Lower lobe of right lung (tissue), 2 donors: Measurements from ENCODE around the gene PCLAF. TPM values are rescaled to one million over a fixed set of nuclear protein-coding genes. Genes with fewer than 3 reads are reported as not detected.
A peak's percentile ranks its signal among the peaks of the same experiment; 100 is the strongest.

ENCODE experiments used
- ATAC-seq, 2 donors: fragments of 200-7000 bp; cut with Tn5 transposase; one replicate each; pipeline ENCODE4 v1.9.1; 2020 to 2022; ENCODE audit warnings: mild to moderate bottlenecking in 2 of 2, moderate library complexity in 2 of 2
- DNase-seq: peaks from one replicate; pipeline ENCODE4 v3.0.0-alpha.2; 2020
- H3K27ac ChIP-seq: fragments of 200-600 bp; one replicate; pipeline ENCODE4 v1.8.0; 2022
- H3K27me3 ChIP-seq: fragments of 200-600 bp; one replicate; pipeline ENCODE4 v1.8.0; 2022; ENCODE audit warnings: low read depth
- H3K36me3 ChIP-seq: fragments of 200-600 bp; one replicate; pipeline ENCODE4 v1.8.0; 2022; ENCODE audit warnings: mild to moderate bottlenecking
- H3K4me1 ChIP-seq: fragments of 200-600 bp; one replicate; pipeline ENCODE4 v1.8.0; 2022
- H3K4me3 ChIP-seq: fragments of 200-600 bp; one replicate; pipeline ENCODE4 v1.8.0; 2022; ENCODE audit warnings: mild to moderate bottlenecking
- H3K9me3 ChIP-seq: fragments of 200-600 bp; one replicate; pipeline ENCODE4 v1.8.0; 2022
- CTCF ChIP-seq: fragments of 200-600 bp; IDR thresholded peaks from one replicate; pipeline ENCODE4 v1.8.0; 2022; ENCODE audit warnings: antibody characterized with exemption, mild to moderate bottlenecking
- intact Hi-C: fragments of 100-400 bp; cut with DNase I; formaldehyde crosslinking; loops from one replicate; pipeline ENCODE4 v1.11.0; 2022
- total RNA-seq: library from RNA; stranded (reverse); fragmentation: NEBNext Ultra II Directional; extraction: Animal tissue kit (Norgen Biotek cat#: 25700); gene quantifications from one replicate; pipeline ENCODE4 v1.2.1, GENCODE V29; 2021
- donor health status: DM: no; HTN: yes; CAD: no; lungs with severe emphysema.

The PCLAF gene
- total RNA-seq, 1 donor from 2014 or later: 4.5 TPM

DNA sequence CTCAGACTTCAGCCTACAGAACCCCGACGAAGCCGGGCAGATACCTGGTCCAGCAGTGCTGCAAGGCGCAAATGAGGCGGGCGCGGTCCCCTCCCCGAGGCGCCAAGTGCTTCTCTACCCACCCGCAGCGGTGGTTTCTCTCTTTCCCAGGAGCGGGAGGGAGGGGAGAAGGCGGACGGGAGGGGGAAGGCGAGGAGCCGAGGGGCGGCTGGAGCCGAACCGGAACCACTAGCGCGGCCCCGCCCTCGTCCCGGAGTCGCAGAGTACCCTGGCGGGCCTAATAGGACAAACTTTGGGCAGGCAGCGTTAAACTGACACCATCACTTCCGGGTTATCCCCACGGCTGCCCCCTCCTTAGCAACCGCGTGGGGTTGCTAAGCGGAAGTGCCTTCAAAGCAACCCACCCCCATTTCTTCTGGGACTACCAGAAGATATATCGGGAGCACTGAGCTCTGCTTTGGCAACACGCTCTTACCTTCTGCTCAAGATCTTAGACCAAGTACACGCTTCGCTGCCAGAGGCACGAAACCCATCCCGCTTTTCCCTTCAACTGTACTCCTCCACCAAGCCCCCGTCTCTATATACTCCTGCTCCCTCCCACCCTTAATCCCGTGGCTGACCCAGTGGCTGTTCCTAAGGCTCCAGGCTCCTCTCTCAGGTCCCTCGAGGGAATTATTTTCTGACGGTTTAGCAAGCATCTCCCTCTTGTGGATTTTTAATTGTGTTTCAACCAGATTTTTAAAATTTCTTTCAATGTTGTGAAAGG, 25.1 kb downstream of the PCLAF start, which contains the start of gene CSNK1G1:
Gene CSNK1G1, minus strand, starts transcription at position 230 of the 766 bp plus-strand sequence. CDS start 55,674 bp downstream, outside the sequence.
- Histone ChIP-seq H3K9me3 (no peaks in the 10 kb centered on the region), H3K36me3 (no peaks in the 10 kb centered on the region), H3K27me3 (no peaks in the 10 kb centered on the region), H3K4me1 (peaks cover 22% of the 10 kb centered on the region), H3K4me3 (peak within 1 kb of the TSS; percentile 84), H3K27ac (peak within 1 kb of the TSS; percentile 66)
- TF ChIP-seq CTCF: peak; percentile 32
- intact Hi-C loops: no loop called here
- ATAC-seq: peak; percentile 100
- DNase-seq: peak; percentile 96

- TF ChIP-seq CTCF: no peak
- Histone ChIP-seq H3K27ac (peak overlapping the region; percentile 66), H3K4me3 (peak overlapping the region; percentile 84), H3K9me3 (no peaks in the 10 kb centered on the region), H3K36me3 (no peaks in the 10 kb centered on the region), H3K4me1 (peaks cover 27% of the 10 kb centered on the region), H3K27me3 (no peaks in the 10 kb centered on the region)
- intact Hi-C loops: no loop called here
- peak; percentile 57 to 63 for ATAC-seq
- DNase-seq: peak; percentile 45
These were observed 25.8 kb downstream of the PCLAF start for GRCh38 chr15:64355348-64355943.

- Histone ChIP-seq H3K36me3 (no peaks in the 10 kb centered on the region), H3K4me3 (peak overlapping the region; percentile 84), H3K27ac (no peak overlapping the region), H3K9me3 (no peaks in the 10 kb centered on the region), H3K4me1 (peaks cover 27% of the 10 kb centered on the region), H3K27me3 (no peaks in the 10 kb centered on the region)
- no peak for ATAC-seq
- no peak for TF ChIP-seq CTCF
- intact Hi-C loops: no loop called here
- DNase-seq: no peak
These were observed 26.4 kb downstream of the PCLAF start for GRCh38 chr15:64354688-64355344.

DNA sequence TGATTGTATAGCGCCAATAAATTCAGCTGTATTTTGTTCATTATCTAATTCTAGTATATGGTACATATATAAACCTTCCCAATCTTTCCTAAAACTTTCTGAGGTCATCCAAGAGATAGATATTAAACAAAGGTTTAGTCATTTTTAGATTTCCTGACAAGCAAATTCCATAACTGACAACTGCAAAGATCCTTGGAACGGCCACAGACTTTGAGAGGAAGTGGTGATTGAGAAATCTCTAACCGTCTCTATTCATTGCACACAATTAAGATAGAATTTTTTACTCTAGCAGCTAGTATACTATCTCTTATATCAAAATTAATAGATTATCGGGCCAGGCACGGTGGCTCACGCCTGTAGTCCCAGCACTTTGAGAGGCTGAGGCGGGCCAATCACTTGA, 30.0 kb downstream of the PCLAF start:
- H3K27me3 ChIP-seq: no peaks in the 10 kb centered on the region
- TF ChIP-seq CTCF: no peak
- H3K27ac ChIP-seq: no peak overlapping the region
- ATAC-seq (no peak), DNase-seq (no peak)
- intact Hi-C loops: no loop called here
- peaks cover 15% of the 10 kb centered on the region for H3K36me3 ChIP-seq
- peaks cover 23% of the 10 kb centered on the region for H3K4me1 ChIP-seq
- no peaks in the 10 kb centered on the region for H3K9me3 ChIP-seq
- H3K4me3 ChIP-seq: no peak overlapping the region

GRCh38 chr15:64349375-64349774, 31.9 kb downstream of the PCLAF start:
- H3K27ac ChIP-seq: no peak overlapping the region
- H3K9me3 ChIP-seq: no peaks in the 10 kb centered on the region
- H3K4me3 ChIP-seq: no peak overlapping the region
- DNase-seq (no peak), ATAC-seq (peak in 1 of 2 donors; percentile 38)
- no peak for TF ChIP-seq CTCF
- H3K27me3 ChIP-seq: no peaks in the 10 kb centered on the region
- intact Hi-C loops: no loop called here
- H3K4me1 ChIP-seq: peaks cover 26% of the 10 kb centered on the region
- peaks cover 15% of the 10 kb centered on the region for H3K36me3 ChIP-seq
